HG02884 (cell line): ENCODE data around the gene DLG2.
"Not testable (repeated sequence)": the region's sequence is repeated elsewhere in the genome, so short reads cannot be mapped to it uniquely, and the experiment has no call there.

Source experiments
- ATAC-seq: cut with Tn5 transposase; IDR thresholded peaks from one replicate; pipeline ENCODE4 v1.9.1; 2021; ENCODE audit warnings: mild to moderate bottlenecking, moderate library complexity; ENCODE audit not compliant: unreplicated experiment

Gene DLG2

GRCh38 chr11:84865791-84866535 is 761.2 kb downstream of the DLG2 start:
- ATAC-seq, result no peak

GRCh38 chr11:84865257-84865656 is 761.9 kb downstream of the DLG2 start:
- ATAC-seq, result no peak

- ATAC-seq, result no peak
Measured at GRCh38 chr11:84857746-84858145, 769.4 kb downstream of the DLG2 start.

- no peak for ATAC-seq
Measured at GRCh38 chr11:84855508-84856245, 771.5 kb downstream of the DLG2 start.

GRCh38 chr11:84854498-84854880 is 772.7 kb downstream of the DLG2 start:
- no peak for ATAC-seq

- ATAC-seq, result no peak
Measured at GRCh38 chr11:84853841-84854497, 773.2 kb downstream of the DLG2 start.

GRCh38 chr11:84847842-84848241 is 779.3 kb downstream of the DLG2 start:
- ATAC-seq, result no peak

- ATAC-seq, result not testable (repeated sequence)
Measured at GRCh38 chr11:84840201-84840600, 786.9 kb downstream of the DLG2 start.

- ATAC-seq, result no peak
Measured at GRCh38 chr11:84837402-84838069, 789.6 kb downstream of the DLG2 start.

GRCh38 chr11:84836371-84836770 is 790.8 kb downstream of the DLG2 start:
- ATAC-seq, result no peak

- ATAC-seq, result no peak
Measured at GRCh38 chr11:84833488-84834088, 793.6 kb downstream of the DLG2 start.

GRCh38 chr11:84830372-84830771 is 796.8 kb downstream of the DLG2 start:
- no peak for ATAC-seq

GRCh38 chr11:84829162-84829561 is 798.0 kb downstream of the DLG2 start:
- no peak for ATAC-seq

- ATAC-seq, result no peak
Measured at GRCh38 chr11:84828616-84829015, 798.5 kb downstream of the DLG2 start.

- ATAC-seq, result no peak
Measured at GRCh38 chr11:84825106-84825660, 802.0 kb downstream of the DLG2 start.

GRCh38 chr11:84824624-84825023 is 802.5 kb downstream of the DLG2 start:
- ATAC-seq, result no peak

GRCh38 chr11:84819537-84819936 is 807.6 kb downstream of the DLG2 start:
- ATAC-seq, result no peak

- ATAC-seq, result no peak
Measured at GRCh38 chr11:84819128-84819527, 808.0 kb downstream of the DLG2 start.

GRCh38 chr11:84817998-84818397 is 809.1 kb downstream of the DLG2 start:
- ATAC-seq, result no peak

- ATAC-seq, result no peak
Measured at GRCh38 chr11:84812471-84812969, 814.6 kb downstream of the DLG2 start.
